GM19455 (cell line): ENCODE data around the gene ZDHHC20.

Experiments
- ATAC-seq: cut with Tn5 transposase; IDR thresholded peaks from one replicate; pipeline ENCODE4 v1.9.1; 2021; ENCODE audit not compliant: unreplicated experiment

The ZDHHC20 gene

DNA sequence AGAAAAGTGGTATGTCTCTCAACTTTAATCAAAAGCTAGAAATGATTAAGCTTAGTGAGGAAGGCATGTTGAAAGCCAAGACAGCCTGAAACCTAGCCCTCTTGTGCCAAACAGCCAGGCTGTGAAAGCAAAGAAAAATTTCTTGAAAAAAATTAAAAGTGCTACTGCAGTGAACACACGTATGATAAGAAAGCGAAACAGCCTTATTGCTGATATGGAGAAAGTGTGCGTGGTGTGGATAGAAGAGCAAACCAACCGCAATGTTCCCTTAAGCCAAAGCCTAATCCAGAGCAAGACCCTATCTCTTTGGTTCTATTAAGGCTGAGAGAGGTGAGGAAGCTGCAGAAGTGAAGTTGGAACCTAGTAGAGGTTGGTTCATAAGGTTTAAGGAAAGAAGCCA lies 96.4 kb downstream of the ZDHHC20 start:
- ATAC-seq: no peak

DNA sequence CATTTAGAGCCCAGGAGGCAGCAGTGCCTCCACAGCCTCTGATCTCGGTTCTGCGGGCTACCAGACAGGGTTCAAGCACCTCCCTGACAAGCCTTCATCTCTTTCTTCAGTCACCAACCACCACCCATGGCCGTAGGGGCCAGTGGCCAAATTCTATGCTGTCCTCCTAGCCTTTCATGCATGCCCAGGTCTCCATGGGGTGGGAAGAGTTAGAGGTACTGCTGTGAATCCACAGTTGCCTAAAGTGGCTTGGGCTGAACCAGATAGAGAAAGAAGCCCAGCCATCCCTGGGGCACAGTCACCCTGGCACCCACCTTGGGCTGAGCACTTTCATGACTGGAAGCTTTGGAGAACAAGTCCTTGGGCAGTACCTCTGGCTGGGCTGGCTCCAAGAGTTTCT lies 97.4 kb downstream of the ZDHHC20 start:
- ATAC-seq: no peak

DNA sequence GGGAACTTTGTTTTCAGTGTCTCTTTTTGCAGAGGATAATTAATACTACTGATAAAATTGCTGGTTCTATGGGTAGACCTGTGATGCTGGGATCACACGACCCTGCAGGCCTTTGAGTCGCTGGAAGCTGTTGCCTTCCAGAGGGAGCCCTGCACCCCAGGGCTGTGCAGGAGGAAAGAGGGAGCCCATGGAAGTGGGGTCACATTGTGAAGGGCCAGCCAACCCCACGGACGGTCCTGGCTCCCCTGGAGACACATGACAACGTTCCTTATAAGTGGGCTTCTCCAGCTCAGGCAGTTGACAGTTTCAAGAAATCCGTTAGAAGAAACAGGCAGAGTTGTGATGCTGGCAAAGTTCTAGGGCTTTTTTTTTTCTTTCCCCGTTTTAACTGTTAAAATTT lies 98.0 kb downstream of the ZDHHC20 start:
- no peak for ATAC-seq

DNA sequence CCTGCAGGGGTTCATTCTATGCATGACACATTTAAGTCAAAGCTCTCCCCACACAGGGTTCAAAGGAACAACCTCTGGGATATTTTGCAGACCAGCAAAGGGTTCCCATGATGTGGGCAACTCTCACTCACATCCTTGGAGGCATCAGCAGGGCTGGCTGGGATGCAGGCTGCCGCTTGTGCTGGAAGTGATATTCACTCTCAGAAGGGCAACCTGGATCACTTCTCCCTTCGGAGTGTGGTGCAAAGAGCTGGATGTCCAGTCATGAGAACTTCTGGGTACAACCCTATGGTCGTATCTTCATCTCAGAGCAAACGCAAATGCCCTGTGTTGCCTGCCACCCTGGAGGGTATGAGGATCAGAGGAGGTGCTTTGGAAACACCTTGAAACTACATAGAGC lies 98.6 kb downstream of the ZDHHC20 start:
- ATAC-seq: no peak

DNA sequence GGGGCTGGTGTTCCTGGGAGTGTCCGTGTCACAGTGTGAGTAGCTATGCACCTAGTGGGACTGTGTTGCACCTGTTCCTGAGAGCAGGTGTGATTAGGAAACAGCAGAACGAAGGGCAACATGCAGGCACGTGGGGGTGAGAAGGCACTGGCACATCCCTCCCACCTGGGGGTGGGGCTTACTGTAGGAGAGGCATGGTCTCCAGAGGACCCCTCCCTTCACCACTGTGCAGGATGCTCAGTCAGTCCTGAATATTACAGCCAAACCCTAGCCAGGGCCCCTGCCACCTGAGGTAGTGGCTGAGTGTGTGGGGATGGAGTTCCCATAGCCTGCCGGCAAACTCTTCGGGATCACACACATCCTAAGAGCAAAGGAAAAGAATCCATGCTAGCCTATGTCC lies 99.2 kb downstream of the ZDHHC20 start:
- no peak for ATAC-seq

DNA sequence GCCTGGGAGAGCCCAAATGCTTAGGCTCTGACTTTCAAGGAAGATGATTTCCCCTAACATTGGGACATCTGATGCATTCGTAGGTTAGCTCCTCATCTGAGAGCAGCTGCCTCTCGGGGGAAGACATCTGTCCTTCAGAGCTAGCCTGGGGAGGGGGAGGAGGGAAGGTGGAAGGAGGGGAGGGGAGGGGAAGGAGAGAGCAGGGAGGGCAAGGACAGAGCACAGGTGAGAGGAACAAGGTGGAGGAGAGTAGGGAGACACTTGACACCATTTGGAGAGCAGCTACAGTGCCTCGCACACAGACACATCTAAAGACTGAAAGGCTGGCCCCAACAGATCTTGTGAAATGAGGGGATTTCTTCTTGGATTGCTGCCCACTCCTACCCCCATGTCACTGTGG lies 103.8 kb downstream of the ZDHHC20 start:
- no peak for ATAC-seq

DNA sequence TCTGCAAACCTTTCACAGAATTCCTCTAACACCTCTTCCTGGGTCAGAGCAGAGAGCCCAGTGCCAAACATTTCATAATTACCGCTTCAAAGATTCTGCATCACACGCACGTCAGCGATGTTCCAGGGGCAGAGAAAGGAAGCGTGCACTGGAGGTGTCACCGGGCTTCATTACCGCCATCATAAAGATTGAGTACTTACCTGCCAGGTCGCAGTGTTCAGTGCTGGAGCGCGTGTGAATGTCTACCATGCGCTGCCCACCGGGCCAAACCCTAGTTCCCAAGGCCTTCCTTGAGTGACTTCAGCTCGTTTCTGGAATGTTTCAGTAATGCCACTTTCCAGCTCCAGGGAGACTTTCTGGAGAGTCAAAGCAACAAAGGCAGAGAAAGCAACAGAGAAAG lies 104.4 kb downstream of the ZDHHC20 start:
- no peak for ATAC-seq

DNA sequence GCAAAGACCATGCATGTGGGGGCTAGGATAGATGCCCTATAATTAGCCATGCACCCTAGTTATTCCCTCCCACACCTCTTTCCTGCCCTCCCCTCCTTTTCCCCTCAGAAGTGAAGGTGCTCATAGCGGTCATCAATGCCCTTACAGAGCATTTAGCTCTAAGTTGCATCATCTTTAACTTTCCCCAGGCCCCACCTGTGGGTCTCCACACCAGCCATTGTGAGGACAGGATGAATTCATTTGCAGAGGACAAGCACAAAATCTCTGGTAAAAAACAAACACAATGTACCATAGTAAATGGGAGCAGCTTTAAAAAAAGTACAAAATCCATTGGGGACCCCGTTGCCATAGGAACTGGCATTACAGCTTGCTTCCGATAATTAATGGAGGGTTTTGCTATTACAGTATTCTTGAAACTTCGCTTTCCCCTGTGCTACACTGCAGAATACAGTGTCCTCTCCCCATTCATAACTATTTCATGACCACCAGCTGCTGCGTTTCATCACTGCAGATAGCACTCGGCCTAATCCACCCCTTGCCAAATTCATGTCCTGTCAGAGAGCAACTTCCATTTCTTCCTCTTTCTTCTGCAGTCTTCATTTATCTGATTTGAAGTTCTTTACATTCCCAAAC lies 110.5 kb downstream of the ZDHHC20 start:
- no peak for ATAC-seq

DNA sequence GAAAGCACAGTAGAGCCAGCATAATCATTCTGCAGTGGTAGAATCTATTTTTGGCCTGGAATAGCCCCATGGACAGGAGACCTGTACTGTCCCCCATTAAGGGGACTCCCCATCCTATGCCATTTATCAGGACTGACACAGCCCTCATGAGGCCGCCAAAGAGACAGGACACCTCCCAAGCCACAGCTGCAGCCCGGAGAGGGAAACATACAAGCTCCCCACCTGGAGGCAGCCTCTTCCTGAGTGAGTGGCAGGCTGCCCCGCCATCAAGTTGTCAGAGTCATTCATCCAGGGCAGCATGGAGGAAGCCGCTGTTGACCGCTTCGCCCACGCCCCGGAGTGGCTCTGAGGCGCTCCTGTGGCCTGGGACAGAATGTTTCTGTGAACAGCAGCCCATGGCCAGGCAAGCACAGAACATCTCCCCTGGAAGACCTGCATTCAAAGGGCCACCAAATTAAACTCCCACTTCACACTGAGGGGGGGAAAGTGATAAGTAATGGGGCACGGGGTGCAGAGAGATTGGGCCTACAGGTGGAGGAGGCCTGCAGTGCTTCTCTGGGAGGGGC lies 111.3 kb downstream of the ZDHHC20 start:
- ATAC-seq: no peak

DNA sequence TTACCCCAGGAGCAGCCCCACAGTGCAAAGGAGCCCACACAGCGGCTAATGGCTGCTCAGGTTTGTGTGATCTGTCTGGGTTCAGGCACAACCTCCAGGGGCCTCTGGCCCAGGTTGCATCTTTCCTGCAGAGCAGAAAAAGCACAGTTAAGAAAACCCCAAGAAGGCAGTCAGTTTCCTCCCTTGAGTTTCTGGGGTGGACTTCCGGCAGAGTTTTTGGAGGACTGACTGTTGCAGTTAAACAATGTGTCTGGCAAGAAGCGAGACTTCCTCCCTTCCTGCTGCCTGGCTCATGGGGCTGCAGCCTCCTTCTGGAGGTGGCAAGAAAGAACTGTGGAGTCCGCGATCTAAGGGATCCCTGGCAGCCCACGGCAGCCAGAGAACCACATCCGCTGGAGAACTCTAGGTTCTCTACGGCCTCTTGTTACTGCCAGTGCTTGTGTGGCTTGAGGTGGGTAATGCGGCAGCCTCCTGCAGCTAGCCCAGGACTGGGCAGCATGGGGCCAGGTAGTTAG lies 114.4 kb downstream of the ZDHHC20 start:
- ATAC-seq: peak; percentile 52

DNA sequence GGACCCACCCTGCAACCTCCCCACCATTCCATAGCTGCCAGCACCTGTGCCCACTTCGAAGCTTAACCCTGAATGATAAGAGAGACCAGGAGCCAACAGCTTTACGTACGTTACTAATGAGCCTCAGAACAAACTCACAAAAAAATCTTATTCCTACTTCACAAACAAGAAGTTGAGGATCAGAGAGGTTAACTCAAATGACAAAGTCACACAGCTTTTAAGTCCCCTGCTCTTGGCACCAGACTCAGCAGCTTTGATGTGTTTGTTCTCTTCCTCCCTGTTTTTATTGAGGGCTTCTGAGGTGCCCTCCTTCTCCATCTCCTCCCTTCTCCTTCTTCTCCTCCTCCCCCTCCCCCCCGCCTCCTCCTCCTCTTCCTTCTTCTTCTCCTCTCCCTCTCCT lies 115.4 kb downstream of the ZDHHC20 start:
- no peak for ATAC-seq

DNA sequence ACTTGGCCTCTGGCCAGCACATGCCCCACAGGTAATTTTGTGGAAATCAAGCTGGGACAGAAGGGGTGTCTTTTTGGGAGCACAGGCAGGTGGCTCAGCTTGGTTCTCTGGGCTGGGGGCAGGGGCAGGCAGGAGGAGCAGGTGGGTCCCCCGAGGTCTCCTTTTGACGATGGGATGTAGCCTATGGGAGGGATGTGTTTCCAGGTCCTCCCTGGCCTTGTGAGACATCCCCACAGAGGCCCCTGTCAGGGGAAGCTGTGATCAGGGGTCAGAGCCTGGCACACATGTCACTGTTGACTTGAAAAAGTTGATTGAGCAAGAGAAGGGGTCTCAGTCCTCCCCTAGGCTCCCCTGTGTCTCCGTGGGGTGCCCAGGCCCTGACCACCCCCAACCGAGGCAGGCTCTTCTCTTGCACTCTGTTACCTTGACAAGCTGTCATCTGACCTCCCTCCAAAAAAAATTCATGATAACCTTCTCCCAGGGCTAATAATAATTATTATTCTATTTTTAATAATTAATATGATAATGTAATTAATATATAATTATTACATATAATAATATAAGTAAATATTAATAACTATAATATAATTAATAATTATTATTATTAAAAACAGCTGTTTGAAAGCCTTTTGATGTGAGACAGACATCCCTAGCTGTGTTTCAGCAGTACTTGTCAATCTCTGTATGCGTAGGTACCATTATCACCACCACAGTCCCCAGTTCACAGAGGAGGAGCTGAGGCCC lies 116.2 kb downstream of the ZDHHC20 start:
- ATAC-seq: no peak

DNA sequence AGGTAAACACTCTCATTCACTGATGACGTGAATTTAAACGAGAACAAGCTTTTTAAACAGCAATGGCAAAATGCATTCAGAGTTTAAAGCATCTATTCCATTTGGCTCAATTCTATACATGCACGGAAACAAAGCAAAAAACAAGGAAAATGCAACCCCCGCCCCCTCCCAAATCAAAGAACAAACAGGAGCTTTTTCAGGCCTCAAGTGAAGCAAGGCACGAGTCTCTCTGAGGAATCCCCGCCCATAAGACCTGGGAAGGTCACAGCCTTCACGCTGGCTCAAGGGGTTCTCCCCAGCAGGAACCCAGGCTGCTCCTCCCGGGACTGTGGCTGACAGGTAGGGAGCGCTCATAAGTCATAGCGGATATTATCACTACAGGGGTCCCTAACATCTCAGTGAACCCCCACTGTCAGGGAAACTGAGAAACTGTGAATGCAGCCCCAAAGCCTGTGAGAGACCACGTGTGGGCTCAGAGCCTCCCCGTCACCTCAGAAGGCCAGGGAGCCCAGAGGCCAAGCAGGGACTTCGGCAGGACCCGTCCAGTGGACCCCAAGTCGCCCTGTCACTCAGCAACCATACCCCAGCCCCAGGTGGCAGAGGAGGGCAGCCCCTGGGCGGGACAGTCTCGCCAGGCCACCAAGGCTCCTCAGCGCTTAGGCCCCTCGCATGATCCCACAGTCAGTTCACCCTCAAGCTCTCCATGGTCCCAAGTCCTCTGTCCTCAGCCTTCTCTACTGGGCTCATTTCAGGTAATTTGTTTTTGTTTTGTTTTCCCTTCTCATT lies 117.3 kb downstream of the ZDHHC20 start:
- ATAC-seq: no peak

DNA sequence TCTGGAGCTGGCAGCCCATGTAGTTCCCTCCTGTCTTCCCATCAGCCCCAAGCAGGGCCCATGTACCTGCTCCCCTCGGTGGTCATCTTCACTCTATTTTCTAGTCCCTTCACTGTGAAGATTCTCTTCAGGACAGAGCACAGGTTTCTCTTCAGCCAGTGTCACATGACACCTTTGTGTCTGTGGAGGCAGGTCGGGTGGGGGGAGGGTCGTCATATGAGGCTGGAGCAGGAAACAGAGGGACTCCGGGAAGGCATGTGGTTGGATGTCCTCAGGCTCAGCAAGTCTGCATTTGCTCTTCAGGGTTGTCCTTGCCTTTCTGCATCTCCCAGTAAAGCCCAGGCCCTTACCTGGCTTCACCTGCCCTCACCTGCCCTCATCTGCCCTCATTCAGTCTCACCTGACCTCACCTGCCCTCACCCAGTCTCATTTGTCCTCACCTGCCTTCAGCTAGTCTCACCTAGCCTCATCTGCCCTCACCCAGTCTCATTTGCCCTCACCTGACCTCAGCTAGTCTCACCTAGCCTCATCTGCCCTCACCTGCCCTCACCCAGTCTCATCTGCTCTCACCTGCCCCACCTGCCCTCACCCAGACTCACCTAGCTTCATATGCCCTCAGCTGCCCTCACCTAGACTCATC lies 120.3 kb downstream of the ZDHHC20 start:
- no peak for ATAC-seq

DNA sequence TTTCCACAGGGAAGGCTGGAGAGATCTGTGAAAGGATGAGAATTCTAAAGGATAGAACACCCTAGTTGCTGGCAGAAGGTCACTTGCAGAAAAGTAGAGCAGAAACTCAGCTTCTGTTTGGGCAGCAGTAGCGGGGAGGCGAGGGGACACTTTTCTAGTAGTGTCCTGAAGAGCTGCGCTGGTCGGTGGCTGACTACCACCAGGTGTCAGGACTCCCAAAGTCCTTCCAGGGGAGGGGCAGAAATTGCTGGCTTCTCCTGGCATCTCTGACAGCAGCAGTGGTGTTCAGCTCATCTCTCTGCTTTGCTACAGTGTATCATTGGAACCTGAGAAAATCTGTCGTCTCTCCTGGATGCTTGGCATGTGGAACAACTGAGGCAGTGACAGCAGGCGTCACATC lies 120.9 kb downstream of the ZDHHC20 start:
- ATAC-seq: no peak

DNA sequence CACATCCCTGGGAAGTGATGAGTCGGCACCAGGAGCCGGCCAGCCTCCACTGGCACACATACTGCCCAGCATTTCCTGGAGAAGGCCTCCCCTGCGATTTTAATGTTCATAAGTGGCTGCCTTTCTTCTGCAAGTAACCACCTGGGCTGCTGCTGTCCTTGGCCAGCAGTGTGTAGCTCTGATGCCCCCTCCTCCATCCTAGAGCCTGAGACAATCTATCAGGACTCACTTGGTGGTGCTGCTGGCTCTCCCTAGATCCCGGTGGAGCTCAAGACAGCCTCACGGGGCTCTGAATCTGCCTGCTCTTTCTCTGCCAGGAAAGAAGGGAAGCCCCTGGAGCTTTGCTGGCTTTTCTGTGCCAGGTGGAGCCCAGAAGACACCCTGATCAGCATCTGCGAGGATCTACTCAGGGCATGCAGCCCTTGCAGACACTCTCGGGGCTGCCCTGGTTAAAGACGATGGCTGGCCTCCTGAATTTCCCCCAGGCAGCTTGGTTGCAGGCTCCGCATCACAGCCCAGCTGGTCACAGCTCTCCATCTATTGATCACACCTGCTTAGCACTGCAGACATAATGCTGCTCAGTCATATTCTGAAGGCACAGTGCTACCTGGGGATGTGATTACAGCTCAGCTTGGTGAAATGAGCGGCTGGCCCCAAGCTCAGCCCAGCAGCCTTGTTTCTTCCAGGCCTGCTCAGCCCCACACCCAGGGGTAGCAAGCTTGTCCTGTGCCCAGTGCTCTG lies 122.3 kb downstream of the ZDHHC20 start:
- ATAC-seq: no peak

DNA sequence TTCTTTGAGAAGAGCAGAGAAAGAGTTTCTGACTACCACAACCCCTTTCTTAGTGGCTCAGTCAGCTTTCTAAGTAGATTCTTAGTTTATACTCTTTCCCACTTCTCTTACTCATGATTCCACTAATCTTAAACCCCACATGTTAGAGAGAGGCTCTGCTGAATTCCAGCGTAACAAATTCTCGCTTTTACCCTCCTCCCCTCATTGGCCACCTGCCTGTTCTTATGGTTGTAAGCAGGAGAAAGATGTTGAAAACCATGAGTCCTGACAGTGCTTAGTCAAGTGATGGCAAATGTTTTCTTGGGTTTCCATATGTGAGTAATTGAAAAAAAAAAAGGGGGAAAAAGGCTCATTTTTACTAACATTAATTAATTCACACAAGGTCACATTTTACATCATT lies 125.9 kb downstream of the ZDHHC20 start:
- ATAC-seq: no peak

DNA sequence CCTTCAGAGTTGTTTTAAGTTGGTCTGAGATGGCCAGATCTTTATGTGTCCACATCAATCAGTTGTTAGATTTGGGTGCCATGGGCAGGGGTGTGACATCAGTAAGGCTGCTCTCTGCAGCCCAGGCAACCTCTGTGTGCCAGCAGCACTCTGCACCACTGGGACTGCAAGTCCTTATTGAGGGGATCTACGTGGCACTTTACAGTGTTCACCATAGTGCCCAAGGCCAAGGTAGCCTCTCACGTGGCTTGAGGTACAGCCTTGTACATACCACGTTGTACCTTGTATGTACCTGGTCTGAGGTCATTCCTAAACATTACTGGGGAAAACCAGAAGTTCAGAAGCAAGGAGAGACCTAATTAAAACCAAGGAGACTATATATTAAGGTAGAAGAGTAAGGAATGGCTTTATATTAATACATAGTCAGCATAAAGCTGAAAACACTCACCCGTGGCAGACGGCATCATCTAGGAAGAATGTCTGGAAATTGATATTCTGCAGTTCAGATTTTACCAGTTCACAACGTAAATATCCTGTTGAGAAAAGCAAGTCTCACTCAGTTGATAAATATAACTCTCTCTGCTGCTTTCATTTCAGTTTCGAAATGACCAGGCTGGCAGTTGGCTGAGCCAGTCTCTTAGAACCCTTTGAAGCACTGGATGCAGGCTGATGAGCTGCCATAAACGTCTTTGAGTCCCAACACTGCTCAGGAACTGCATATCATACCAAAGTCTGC lies 128.8 kb downstream of the ZDHHC20 start:
- peak; percentile 67 for ATAC-seq

DNA sequence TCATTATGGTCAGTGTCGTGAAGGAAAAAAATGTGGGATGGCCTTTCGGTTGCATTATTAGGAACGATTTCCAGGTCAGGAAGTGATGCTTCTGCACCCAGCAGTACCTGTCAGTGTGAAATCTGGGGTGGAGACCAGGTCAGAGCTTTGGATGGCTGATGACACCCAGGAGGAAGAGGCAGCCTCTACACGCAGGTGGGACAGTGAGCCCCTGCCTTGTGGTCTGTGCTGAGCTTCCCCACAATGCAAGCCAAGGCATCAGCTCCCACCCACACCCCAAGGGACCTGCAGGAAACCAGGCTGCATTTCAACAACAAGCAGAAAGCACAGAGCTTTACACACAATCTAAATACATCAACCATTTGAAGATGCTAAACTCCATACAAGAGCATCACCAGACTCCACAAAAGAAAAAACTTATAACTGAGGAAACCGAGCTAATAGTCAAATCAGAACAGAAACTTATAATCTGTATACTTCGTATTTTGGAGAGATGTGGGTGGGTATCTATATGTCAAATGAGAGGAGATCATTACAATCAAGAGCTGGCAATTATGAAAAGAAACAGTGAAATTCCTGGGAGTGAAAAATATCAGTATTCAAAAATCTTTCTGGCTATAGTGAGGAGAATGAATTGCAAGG lies 130.1 kb downstream of the ZDHHC20 start:
- ATAC-seq: no peak
